Activated naive CD4-positive, alpha-beta T cell treated with anti-CD3 and anti-CD28 coated beads, Interleukin-2, amount 50 U/mL, for 72 hours (primary cell): ENCODE measurements around the gene KRT36. TPM values are rescaled to one million over a fixed set of nuclear protein-coding genes. Genes with fewer than 3 reads are reported as not detected.

Experiments
- ATAC-seq, 2 donors: fragments of 150-1000 bp; cut with Tn5 transposase; 2 replicates each; pipeline ENCODE4 v1.10.0; 2021; ENCODE audit warnings: mild to moderate bottlenecking in 2 of 2, moderate library complexity in 2 of 2
- DNase-seq, 2 donors: peaks; one replicate each; pipeline ENCODE4 v3.0.0; 2021 to 2022; ENCODE audit warnings: low spot score in 2 of 2
- H3K27ac Mint-ChIP-seq, 2 donors: one replicate each; pipeline ENCODE4 v1.8.0; 2022; ENCODE audit warnings: mild to moderate bottlenecking in 2 of 2, mixed read lengths in 2 of 2
- H3K36me3 Mint-ChIP-seq, 2 donors: one replicate each; pipeline ENCODE4 v1.8.0; 2022; ENCODE audit warnings: mixed read lengths in 2 of 2
- H3K9me3 Mint-ChIP-seq, 2 donors: one replicate each; pipeline ENCODE4 v1.8.0; 2022; ENCODE audit warnings: mixed read lengths in 2 of 2
- total RNA-seq, 2 donors: library from RNA; stranded (reverse); gene quantifications; one replicate each; pipeline ENCODE4 v1.2.3, GENCODE V29; 2022

Gene KRT36
- total RNA-seq: not detected

DNA sequence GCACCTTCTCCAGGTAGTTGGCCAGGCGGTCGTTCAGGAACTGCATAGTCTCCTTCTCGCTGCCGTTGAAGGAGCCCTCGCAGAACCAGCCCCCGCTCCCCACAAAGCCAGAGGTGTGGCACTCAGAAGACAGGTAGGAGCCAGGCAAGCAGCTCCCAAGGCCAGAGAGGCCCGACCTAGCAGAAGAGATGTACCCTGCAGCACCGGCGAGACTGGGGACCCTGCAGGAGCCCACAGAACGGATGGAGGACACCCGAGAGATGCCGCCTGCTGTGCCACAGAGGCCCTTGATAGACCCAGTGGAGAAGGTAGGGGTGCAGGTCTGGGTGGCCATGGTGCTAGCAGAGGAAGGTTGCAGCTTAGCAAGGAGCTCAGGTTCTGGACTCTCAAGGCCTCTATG, at the start of gene KRT36:
KRT36 (minus strand) TSS at position 380 of the 400 bp plus-strand sequence; CDS start at position 334, 46 bp downstream.
- Mint-ChIP-seq H3K9me3 (no peaks in the 10 kb centered on the region), H3K36me3 (no peaks in the 10 kb centered on the region), H3K27ac (peak within 1 kb of the TSS in 1 of 2 donors; percentile 34)
- DNase-seq: no peak
- ATAC-seq: no peak

- Mint-ChIP-seq H3K36me3 (no peaks in the 10 kb centered on the region), H3K27ac (no peak overlapping the region), H3K9me3 (no peaks in the 10 kb centered on the region)
- ATAC-seq (no peak), DNase-seq (no peak)
These were observed 49.4 kb upstream of the KRT36 start for GRCh38 chr17:41539071-41539492.

GRCh38 chr17:41538565-41538991, 48.9 kb upstream of the KRT36 start:
- Mint-ChIP-seq H3K27ac (no peak overlapping the region), H3K9me3 (no peaks in the 10 kb centered on the region), H3K36me3 (no peaks in the 10 kb centered on the region)
- ATAC-seq: no peak
- no peak for DNase-seq

GRCh38 chr17:41537990-41538389, 48.3 kb upstream of the KRT36 start:
- ATAC-seq (no peak), DNase-seq (no peak)
- Mint-ChIP-seq H3K36me3 (no peaks in the 10 kb centered on the region), H3K9me3 (no peaks in the 10 kb centered on the region), H3K27ac (no peak overlapping the region)

DNA sequence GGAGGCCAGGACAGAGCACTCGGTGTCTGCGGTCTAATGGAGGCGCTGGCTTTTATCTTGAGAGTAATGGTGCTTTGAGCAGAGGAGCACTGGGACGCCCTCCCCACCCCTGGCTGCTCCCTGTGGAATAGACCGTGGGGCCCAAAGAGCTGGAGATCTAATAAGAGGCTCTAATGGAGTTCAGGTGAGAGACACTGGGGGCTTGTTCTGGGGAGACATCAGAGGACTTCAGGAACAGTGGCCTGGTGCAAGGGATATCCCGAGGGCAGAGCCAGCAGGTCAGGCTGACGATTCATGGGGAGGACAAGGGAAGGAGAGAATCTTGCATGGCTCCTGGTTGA, 47.9 kb upstream of the KRT36 start:
- no peak for DNase-seq
- Mint-ChIP-seq H3K27ac (peak overlapping the region in 1 of 2 donors; percentile 24), H3K36me3 (no peaks in the 10 kb centered on the region), H3K9me3 (no peaks in the 10 kb centered on the region)
- ATAC-seq: no peak

GRCh38 chr17:41536741-41537613, 47.3 kb upstream of the KRT36 start:
- H3K27ac Mint-ChIP-seq: peak overlapping the region; percentile 15 to 24
- no peaks in the 10 kb centered on the region for H3K9me3 Mint-ChIP-seq
- ATAC-seq (no peak), DNase-seq (no peak)
- H3K36me3 Mint-ChIP-seq: no peaks in the 10 kb centered on the region

DNA sequence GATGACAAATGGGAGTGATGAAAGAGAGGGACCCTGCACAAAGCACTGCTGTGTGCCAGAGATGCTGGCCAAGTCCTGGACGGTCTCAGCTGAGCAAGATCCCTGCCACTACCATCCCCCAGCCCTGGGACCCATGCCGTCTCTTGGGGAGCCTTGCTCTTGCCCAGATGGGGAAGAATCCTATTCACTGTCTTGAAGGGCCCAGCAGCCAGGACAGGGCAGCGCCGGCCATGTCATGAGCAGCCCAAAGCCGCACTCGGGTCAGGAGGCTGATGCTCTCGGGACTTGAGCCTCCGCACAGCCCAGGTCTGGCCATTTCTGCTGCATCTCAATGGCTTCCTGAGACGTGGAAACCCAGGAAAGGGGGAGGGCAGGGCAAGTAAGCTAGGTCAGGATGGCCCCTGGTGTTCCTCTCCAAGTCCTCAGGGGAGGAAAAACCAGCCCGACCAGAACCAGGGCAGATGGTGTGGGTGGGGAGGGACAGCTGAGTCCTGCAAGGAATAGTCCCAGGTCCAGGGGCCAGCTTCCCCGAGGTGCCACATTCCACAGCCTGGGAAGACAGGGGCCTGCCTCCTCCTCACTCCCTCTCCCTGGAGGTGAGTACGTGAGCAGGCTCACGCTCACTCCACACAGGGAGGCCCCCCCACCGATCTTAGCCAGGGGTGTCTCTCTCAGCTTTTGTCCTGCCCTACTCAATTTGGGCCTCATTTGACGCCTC, 46.2 kb upstream of the KRT36 start:
- ATAC-seq: no peak
- no peaks in the 10 kb centered on the region for H3K36me3 Mint-ChIP-seq
- no peak for DNase-seq
- no peak overlapping the region for H3K27ac Mint-ChIP-seq
- no peaks in the 10 kb centered on the region for H3K9me3 Mint-ChIP-seq

DNA sequence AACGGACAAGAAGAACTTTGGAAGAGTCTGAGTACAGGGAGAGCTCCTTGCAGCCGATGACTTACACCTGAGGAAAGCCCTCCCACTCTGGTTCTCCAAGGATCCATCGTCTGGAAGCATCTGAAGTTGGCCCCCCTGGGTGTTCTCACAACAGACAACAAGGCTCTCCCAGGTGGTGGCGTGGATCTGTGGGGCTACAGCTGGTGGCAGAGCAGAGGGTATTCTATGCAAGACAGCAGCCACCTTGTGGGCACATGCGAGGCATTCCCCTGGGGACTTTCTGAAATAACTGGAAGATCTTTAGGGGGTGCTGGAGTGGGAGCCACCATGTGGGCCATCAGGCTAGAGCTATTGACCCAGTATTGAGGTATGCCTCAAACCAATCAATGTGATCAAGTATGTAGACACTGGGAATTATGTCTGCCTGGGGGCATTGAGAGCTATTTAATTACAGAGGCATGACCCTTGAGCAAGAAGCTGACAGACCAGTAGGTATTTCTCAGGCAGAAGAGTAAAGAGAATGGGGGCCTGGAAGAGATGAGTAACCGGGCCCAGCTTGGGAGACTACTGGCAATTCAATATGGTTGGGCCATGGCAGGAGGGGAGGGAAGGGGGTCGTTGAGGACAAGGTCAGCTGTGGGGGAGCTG, 45.3 kb upstream of the KRT36 start:
- Mint-ChIP-seq H3K9me3 (no peaks in the 10 kb centered on the region), H3K27ac (no peak overlapping the region), H3K36me3 (no peaks in the 10 kb centered on the region)
- DNase-seq: no peak
- ATAC-seq: no peak

- no peaks in the 10 kb centered on the region for H3K9me3 Mint-ChIP-seq
- DNase-seq (no peak), ATAC-seq (no peak)
- H3K27ac Mint-ChIP-seq: no peak overlapping the region
- H3K36me3 Mint-ChIP-seq: peaks cover 0 to 5% of the 10 kb centered on the region in 2 donors
These were observed 43.9 kb upstream of the KRT36 start for GRCh38 chr17:41533613-41534012.

DNA sequence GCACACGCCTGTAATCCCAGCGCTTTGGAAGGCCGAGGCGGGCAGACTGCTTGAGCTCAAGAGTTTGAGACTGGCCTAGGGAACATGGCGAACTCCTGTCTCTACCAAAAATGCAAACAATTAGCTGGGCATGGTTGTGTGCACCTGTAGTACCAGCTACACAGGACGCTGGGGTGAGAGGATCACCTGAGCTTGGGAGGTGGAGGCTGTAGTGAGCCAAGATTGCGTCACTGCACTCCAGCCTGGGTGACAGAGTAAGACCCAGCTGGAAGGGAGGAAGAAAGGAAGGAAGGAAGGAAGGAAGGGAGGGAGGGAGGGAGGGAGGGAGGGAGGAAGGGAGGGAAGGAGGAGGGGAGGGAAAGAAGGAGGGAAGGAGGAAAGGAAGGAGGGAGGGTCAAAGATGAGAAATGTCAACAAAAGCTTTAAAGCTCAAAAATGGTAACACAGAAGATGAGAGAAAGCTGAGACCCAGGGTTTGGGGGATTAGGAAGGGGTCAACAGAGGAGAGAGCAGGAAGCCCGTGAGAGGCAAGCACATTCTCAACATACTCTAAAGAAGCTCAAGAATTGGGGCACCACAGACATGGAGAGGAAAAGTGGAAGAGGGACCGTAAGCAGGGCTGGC, 43.3 kb upstream of the KRT36 start:
- Mint-ChIP-seq H3K9me3 (no peaks in the 10 kb centered on the region), H3K36me3 (peaks cover 0 to 5% of the 10 kb centered on the region in 2 donors), H3K27ac (no peak overlapping the region)
- DNase-seq: no peak
- no peak for ATAC-seq

DNA sequence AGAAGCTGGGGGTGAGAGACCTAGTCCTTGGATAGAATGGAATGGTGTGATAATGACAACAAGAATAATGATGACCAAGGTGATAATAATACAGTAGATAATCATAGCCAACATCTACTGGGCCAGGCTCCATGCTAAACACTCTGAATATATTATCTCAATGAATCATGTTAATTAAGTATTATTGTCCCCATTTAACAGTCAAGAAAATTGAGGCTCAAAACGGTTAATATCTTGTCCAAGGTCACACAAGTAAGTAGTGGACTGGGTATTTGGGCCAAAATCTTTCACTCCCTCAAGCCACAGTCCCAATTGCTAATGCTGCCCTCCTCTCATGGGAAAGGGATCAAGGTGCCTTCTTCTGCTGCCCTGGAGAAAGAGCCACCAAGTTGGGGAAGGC, 42.3 kb upstream of the KRT36 start:
- peaks cover 0 to 5% of the 10 kb centered on the region in 2 donors for H3K36me3 Mint-ChIP-seq
- DNase-seq: no peak
- no peaks in the 10 kb centered on the region for H3K9me3 Mint-ChIP-seq
- H3K27ac Mint-ChIP-seq: no peak overlapping the region
- no peak for ATAC-seq

DNA sequence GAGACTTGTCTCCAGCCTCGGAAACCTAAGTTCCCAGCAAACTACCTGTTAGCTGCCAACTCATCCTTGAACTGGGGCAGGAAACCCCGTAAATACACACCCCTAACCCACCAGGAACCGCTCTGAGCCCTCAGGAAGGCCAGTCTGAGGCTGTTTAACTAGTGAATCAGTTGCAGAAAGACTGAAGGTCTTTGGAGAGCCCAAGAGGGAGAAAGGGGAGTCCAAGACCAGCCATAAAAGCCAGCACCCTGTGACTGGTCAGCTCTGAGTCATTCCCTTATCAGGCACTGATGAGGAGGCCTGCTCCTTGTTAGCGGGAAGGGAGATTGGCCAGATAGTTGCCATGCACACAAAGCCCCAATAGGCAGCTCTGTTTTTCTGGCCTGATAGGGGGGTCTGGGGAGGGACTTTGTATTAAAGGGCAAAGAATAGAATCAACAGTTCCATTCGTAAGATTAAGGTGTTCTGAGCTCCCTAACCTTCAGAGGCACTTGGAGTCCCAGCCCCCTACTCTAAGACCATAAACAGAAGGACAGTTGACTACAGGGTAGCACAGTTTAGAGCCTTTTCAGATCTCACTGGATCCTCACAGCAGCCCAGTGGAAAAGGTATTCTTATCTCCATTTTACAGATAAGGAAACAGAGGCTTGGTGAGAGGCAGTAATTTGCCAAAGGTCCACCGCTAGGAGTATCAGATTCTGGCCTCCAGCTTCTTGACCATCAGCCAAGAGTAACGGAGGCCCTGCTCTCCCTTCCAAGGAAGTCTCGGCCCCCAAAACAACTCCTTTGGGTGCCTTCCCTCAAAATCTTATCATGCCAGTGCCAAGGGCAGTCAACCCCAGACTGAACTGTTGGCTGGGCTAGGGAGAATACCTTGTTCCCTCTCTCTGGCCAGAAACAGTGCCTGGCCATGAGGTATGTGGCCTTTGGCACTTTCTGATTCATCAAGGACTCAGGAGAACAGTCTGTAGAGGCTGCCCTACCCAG, 40.6 kb upstream of the KRT36 start:
- H3K36me3 Mint-ChIP-seq: peaks cover 0 to 5% of the 10 kb centered on the region in 2 donors
- H3K27ac Mint-ChIP-seq: no peak overlapping the region
- no peak for DNase-seq
- ATAC-seq: no peak
- no peaks in the 10 kb centered on the region for H3K9me3 Mint-ChIP-seq

DNA sequence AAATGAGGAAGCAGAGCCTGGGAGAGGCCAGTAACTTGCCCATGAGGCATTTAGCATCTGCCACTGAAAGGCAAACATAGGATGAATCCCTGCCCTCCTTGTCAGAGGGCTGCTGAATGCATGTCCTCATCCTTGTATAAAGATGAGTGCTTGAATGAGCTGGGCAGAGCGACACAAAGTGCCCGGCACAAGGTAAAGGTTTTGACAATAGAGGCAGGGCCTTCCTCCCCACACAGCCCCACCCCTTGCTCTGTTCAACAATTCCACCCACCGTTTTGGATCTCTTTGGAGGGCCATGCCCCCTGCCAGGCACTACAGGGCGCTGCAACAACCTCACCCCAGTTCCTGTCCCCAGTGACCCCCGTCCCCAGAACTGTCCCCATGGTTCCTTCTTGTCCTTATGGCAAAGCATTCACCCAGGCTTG, 39.8 kb upstream of the KRT36 start:
- Mint-ChIP-seq H3K9me3 (no peaks in the 10 kb centered on the region), H3K27ac (no peak overlapping the region), H3K36me3 (peaks cover 0 to 5% of the 10 kb centered on the region in 2 donors)
- DNase-seq (no peak), ATAC-seq (no peak)

DNA sequence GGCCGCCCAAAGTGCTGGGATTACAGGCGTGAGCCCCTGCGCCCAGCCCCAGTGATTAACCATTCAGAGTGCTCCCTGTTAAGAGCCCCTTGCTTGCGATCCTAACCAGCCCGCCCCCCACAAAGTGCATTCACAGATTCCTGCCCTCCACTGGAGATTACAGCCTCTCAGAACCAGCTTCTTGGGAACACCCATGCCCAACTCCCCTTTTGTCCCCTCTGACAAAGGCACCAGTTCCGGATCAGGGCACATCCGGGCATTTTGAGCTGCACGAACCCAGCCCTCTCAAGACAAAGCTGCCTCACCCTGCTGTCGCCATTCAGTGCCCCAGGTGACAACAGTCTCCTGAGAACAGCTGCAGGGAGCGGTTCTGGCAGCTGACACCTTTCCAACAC, 39.2 kb upstream of the KRT36 start:
- ATAC-seq (no peak), DNase-seq (no peak)
- no peaks in the 10 kb centered on the region for H3K9me3 Mint-ChIP-seq
- H3K27ac Mint-ChIP-seq: no peak overlapping the region
- peaks cover 0 to 5% of the 10 kb centered on the region in 2 donors for H3K36me3 Mint-ChIP-seq

GRCh38 chr17:41527063-41528023, 37.6 kb upstream of the KRT36 start:
- H3K36me3 Mint-ChIP-seq: peaks cover 0 to 5% of the 10 kb centered on the region in 2 donors
- H3K9me3 Mint-ChIP-seq: no peaks in the 10 kb centered on the region
- H3K27ac Mint-ChIP-seq: no peak overlapping the region
- no peak for DNase-seq
- ATAC-seq: peak; percentile 18 to 35
